Gastrocnemius medialis (tissue), 4 donors: Measurements from ENCODE around the gene KAZN.

Source experiments
- CTCF ChIP-seq, 5 experiments: fragments of 450-650 bp in 3 of 5; fragments of 200-600 bp in 2 of 5; sonication (generic) in 2 of 5; IDR thresholded peaks in 4 of 5; conservative IDR thresholded peaks in 1 of 5; 1 replicate in 4 of 5; 2 replicates in 1 of 5; pipeline ENCODE4 v1.5.1; 2016 to 2019; ENCODE audit warnings: antibody characterized with exemption in 5 of 5, mild to moderate bottlenecking in 3 of 5, moderate library complexity in 3 of 5
- POLR2A ChIP-seq, 2 donors: fragments of 450-650 bp; IDR thresholded peaks; one replicate each; pipeline ENCODE4 v1.6.1; 2017; ENCODE audit warnings: antibody characterized with exemption in 2 of 2, mild to moderate bottlenecking in 2 of 2, moderate library complexity in 2 of 2

GRCh38 chr1:14765773-14766172 lies 167.3 kb downstream of the KAZN start:
- TF ChIP-seq CTCF (IDR thresholded peaks at IDR 0.05 in 4 of 5, conservative IDR thresholded peaks at IDR 0.05 in 1 of 5) (no peak), POLR2A (IDR thresholded peaks at IDR 0.05) (no peak)
